Measurements from ENCODE around the gene NOP16. TPM values are rescaled to one million over a fixed set of nuclear protein-coding genes. Genes with fewer than 3 reads are reported as not detected.

NOP16 gene, protein sequence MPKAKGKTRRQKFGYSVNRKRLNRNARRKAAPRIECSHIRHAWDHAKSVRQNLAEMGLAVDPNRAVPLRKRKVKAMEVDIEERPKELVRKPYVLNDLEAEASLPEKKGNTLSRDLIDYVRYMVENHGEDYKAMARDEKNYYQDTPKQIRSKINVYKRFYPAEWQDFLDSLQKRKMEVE
- total RNA-seq = 10 to 100 TPM; 29.1 to 34.0 TPM

DNA sequence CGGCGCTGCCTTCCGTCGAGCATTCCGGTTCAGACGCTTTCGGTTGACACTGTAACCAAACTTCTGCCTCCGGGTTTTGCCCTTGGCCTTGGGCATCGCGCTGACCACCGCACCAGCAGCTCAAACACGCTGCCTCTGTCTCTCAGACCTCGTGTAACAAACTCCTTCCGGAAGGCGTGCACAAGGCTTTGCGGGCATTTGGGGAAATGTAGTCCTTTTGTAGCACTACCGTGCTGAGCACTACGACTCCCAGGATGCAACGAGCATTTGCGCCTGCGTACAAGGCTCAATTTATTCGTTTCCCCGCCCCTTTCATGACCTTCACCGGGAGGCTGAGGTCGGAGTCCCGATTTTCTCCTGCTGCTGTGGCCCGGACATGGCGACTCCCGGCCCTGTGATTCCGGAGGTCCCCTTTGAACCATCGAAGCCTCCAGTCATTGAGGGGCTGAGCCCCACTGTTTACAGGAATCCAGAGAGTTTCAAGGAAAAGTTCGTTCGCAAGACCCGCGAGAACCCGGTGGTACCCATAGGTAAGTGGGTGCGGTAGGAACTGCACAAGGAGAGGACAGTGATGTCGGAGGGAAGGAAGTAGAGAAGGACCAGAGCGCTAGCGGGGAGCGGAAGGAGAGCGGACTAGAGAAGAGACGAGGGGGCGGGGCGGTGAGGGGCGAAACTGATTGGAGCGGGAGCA lies at the start of gene NOP16, which contains the start of gene HIGD2A:
Gene NOP16 (minus strand): TSS at position 155 of the 691 bp plus-strand sequence. CDS start 59 bp downstream, at position 96.
Gene HIGD2A (plus strand): TSS at position 308 of the 691 bp plus-strand sequence. CDS start 69 bp downstream, at position 377.
- H3K9me3 Mint-ChIP-seq = no peaks in the 10 kb centered on the region
- peaks cover 52% of the 10 kb centered on the region for H3K36me3 Mint-ChIP-seq (ENCODE audit: low read depth)
- POLR2A ChIA-PET = no interaction called here

DNA sequence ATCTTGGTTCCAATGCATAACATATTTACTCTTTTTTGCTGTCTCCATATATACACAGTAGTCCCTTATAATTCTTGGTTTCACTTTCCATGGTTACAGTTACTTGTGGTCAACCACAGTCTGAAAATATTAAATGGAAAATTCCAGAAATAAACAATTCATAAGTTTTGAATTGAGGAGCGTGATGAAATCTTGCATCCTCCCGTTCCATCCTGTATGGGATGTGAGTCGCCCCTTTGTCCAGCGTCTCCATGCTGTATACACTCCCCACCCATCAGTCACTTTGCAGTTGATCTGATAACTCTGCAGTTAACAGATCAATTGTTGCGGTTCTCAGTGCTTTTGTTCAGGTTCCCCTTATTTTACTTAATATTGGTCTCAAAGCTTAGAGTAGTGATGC lies 48.3 kb upstream of the NOP16 start:
- ChIA-PET POLR2A (no interaction called here), CTCF (interaction anchor here (0.7 kb wide), 1 partner anchor 100 kb away, joined by 3 read pairs; the partner anchor contains the start of gene RNF44)
- Mint-ChIP-seq H3K4me1 (peaks cover 11% of the 10 kb centered on the region), H3K4me3 (peak overlapping the region; percentile 59), H3K9me3 (peaks cover 6% of the 10 kb centered on the region), H3K27ac (peak overlapping the region; percentile 71), H3K36me3 (ENCODE audit: low read depth) (no peaks in the 10 kb centered on the region), H3K27me3 (peaks cover 10% of the 10 kb centered on the region)
- peak; percentile 26 for DNase-seq

More for the DNA sequence above, at the start of gene NOP16, which contains the start of gene HIGD2A:
- Mint-ChIP-seq H3K4me3 (peak within 1 kb of the TSS; percentile 95), H3K4me1 (peaks cover 39% of the 10 kb centered on the region), H3K27me3 (no peaks in the 10 kb centered on the region), H3K27ac (peak within 1 kb of the TSS; percentile 98)
- CTCF ChIA-PET = no interaction called here
- DNase-seq = peak; percentile 100

DNA sequence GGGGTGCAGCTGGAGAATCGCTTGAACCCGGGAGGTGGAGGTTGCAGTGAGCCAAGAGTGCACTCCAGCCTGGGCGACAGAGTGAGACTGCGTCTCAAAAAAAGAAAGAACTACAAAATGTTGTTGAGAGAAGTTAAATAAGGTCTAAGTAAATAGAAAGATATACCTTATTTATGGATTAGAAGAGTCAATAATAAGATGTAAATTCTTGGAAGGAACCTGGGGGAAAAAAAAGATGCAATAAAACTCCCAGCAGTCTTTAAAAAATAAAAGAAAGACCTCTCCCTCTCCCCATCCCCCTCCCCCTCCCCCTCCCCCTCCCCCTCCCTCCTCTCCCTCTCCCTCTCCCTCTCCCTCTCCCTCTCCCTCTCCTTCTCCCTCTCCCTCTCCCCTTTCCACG lies 44.3 kb upstream of the NOP16 start:
- no peaks in the 10 kb centered on the region for H3K36me3 Mint-ChIP-seq (ENCODE audit: low read depth)
- H3K4me3 Mint-ChIP-seq = no peak overlapping the region
- peaks cover 20% of the 10 kb centered on the region for H3K4me1 Mint-ChIP-seq
- DNase-seq = no peak
- ChIA-PET CTCF (interaction anchor here (0.6 to 1.8 kb wide), 2 partner anchors 12 to 1101 kb away, joined by 3 to 4 read pairs; no protein-coding TSS in a partner anchor), POLR2A (no interaction called here)
- no peak overlapping the region for H3K27ac Mint-ChIP-seq
- H3K27me3 Mint-ChIP-seq = peaks cover 10% of the 10 kb centered on the region
- peaks cover 6% of the 10 kb centered on the region for H3K9me3 Mint-ChIP-seq

DNA sequence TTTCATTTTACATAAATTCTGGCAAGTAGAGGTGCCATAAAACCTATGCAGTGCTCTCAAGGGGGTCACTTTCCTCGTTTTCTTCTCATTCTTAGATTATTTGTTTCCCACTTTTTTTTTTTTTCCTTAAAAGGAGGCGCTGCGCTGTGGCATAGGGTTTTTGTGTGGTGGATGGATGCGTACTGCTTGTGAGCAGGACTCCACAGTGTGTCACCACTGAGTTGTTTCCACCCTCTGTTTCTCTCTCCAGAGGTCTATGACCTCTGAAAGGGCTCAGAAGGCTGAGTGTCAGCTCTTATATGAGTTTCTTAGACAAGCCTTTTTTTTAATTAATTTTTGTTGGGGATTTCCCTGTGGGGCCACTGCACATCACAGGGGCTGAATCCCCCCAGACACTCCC lies 41.6 kb upstream of the NOP16 start:
- peaks cover 15% of the 10 kb centered on the region for H3K27me3 Mint-ChIP-seq

DNA sequence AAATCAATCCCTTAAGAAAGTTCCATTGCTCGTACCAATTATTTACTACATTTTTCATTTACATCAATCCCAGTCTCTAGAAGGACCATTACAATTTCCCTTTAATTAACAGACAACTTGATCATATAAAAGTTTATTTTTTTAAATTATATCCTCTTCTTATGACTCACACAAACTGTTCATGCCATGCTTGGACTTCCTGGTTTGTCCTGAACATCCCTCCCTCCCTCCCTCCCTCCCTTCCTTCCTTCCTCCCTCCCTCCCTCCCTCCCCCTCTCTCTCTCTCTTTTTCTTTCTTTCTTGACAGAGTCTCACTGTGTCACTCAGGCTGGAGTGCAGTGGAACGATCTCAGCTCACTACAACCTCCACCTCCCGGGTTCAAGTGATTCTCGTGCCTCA lies 39.6 kb upstream of the NOP16 start:
- peaks cover 3% of the 10 kb centered on the region for H3K36me3 Mint-ChIP-seq (ENCODE audit: low read depth)
- POLR2A ChIA-PET = no interaction called here
- CTCF ChIA-PET = interaction anchor here (1.0 kb wide), 1 partner anchor 11 kb away, joined by 6 read pairs; the partner anchor contains the start of gene CLTB

More for the DNA sequence above, 41.6 kb upstream of the NOP16 start:
- Mint-ChIP-seq H3K4me1 (peaks cover 9% of the 10 kb centered on the region), H3K27ac (no peak overlapping the region), H3K9me3 (peaks cover 9% of the 10 kb centered on the region), H3K36me3 (ENCODE audit: low read depth) (peaks cover 3% of the 10 kb centered on the region), H3K4me3 (no peak overlapping the region)
- POLR2A ChIA-PET = no interaction called here
- CTCF ChIA-PET = interaction anchor here (1.0 kb wide), 1 partner anchor 16 kb away, joined by 4 read pairs; no protein-coding TSS in a partner anchor
- no peak for DNase-seq

DNA sequence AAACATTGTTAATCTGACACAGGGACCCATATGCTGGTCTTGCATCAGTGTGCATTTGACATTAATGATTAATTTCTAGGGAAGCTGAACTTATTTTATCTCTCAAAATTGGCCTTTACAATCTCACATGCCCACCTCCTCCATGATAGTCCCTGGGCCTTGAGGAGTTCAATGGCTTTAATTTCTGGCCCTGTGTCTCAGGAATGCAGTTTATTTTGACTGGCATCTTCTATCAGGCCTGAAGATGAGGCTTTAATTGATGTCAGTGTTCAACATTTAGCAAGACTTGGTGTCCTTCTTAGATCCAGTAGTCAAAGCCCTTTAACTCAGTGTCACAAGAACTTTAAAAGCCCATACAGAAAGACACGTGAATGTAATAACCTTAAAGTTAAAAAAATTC lies 38.5 kb upstream of the NOP16 start:
- H3K4me3 Mint-ChIP-seq = no peak overlapping the region
- ChIA-PET CTCF (interaction anchor here (0.8 to 1.4 kb wide), 2 partner anchors 21 to 93 kb away, joined by 3 to 5 read pairs; no protein-coding TSS in a partner anchor), POLR2A (no interaction called here)
- DNase-seq = no peak
- no peak overlapping the region for H3K27ac Mint-ChIP-seq
- H3K9me3 Mint-ChIP-seq = peaks cover 5% of the 10 kb centered on the region
- peaks cover 9% of the 10 kb centered on the region for H3K4me1 Mint-ChIP-seq
- H3K36me3 Mint-ChIP-seq (ENCODE audit: low read depth) = peaks cover 3% of the 10 kb centered on the region
- peaks cover 17% of the 10 kb centered on the region for H3K27me3 Mint-ChIP-seq

More for the DNA sequence above, 39.6 kb upstream of the NOP16 start:
- Mint-ChIP-seq H3K9me3 (peaks cover 9% of the 10 kb centered on the region), H3K4me3 (no peak overlapping the region), H3K27me3 (peaks cover 15% of the 10 kb centered on the region), H3K27ac (no peak overlapping the region), H3K4me1 (peaks cover 9% of the 10 kb centered on the region)
- no peak for DNase-seq

DNA sequence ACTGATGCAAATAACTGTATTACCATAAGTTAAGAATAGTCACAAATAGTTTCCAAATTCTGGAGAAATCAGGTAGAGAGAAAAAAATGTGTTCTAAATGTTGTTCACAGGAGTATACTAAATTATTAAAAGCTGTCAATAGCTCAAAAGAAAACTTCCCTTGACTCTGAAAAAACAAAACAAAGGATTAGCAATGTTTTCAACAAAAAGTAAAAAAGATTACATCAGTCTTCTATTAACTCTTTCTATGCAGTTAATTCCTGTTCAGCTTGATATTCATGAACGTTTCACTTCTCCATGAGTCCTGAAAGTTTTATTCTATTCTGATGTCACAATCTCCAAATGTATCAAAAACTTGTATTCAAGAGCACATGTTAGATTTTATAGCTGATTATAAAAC lies 37.4 kb upstream of the NOP16 start:
- Mint-ChIP-seq H3K4me3 (no peak overlapping the region), H3K27me3 (peaks cover 24% of the 10 kb centered on the region), H3K36me3 (ENCODE audit: low read depth) (peaks cover 3% of the 10 kb centered on the region), H3K9me3 (peaks cover 4% of the 10 kb centered on the region), H3K27ac (no peak overlapping the region), H3K4me1 (peaks cover 9% of the 10 kb centered on the region)
- POLR2A ChIA-PET = no interaction called here
- DNase-seq = no peak
- CTCF ChIA-PET = interaction anchor here (1.4 kb wide), 1 partner anchor 22 kb away, joined by 5 read pairs; no protein-coding TSS in a partner anchor

DNA sequence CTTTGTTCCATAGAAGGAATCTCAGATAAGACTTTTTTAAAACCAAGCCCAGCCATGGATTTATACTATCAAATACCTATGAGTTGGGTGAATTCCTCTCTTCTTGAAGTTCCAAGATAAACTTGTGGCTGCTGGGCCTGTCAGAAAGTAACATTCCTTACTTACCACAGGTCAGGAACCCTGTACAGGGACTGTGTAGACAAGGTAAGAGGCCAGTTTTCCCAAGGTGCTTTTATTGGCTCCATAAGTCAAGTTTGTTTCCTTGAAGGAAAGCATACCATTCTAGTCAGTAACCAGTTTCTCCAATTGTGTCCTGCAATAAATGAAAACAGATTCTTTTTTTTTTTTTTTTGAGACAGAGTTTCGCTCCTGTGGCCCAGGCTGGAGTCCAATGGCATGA lies 36.7 kb upstream of the NOP16 start:
- H3K36me3 Mint-ChIP-seq (ENCODE audit: low read depth) = peaks cover 3% of the 10 kb centered on the region
- H3K4me1 Mint-ChIP-seq = peaks cover 4% of the 10 kb centered on the region
- H3K27me3 Mint-ChIP-seq = peaks cover 25% of the 10 kb centered on the region
- ChIA-PET POLR2A (no interaction called here), CTCF (interaction anchor here (1.4 kb wide), 1 partner anchor 23 kb away, joined by 5 read pairs; no protein-coding TSS in a partner anchor)
- H3K27ac Mint-ChIP-seq = no peak overlapping the region
- peaks cover 4% of the 10 kb centered on the region for H3K9me3 Mint-ChIP-seq
- no peak overlapping the region for H3K4me3 Mint-ChIP-seq
- DNase-seq = no peak

DNA sequence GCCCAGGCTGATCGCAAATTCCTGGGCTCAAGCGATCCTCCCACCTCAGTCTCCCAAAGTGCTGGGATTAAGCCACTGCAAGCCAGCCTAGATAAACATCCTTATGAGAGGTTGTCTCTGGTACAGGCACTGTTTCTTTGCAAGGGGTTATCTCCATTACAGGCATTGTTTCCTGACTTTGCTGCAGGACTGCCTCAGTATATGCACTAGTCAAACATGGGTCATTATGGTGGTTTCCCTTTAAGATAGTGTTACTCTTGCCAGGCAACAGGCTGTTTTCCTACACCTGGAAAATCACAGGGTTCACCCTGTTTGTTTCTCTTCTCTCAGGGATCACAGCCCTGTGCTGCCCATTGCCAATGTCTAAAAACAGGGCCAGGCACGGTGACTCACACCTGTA lies 35.8 kb upstream of the NOP16 start:
- H3K4me3 Mint-ChIP-seq = no peak overlapping the region
- H3K9me3 Mint-ChIP-seq = peaks cover 4% of the 10 kb centered on the region
- peaks cover 25% of the 10 kb centered on the region for H3K27me3 Mint-ChIP-seq
- no peak for DNase-seq
- ChIA-PET POLR2A (no interaction called here), CTCF (interaction anchor here (1.1 kb wide), 1 partner anchor 23 kb away, joined by 5 read pairs; no protein-coding TSS in a partner anchor)
- no peak overlapping the region for H3K27ac Mint-ChIP-seq
- peaks cover 4% of the 10 kb centered on the region for H3K4me1 Mint-ChIP-seq
- H3K36me3 Mint-ChIP-seq (ENCODE audit: low read depth) = peaks cover 3% of the 10 kb centered on the region

DNA sequence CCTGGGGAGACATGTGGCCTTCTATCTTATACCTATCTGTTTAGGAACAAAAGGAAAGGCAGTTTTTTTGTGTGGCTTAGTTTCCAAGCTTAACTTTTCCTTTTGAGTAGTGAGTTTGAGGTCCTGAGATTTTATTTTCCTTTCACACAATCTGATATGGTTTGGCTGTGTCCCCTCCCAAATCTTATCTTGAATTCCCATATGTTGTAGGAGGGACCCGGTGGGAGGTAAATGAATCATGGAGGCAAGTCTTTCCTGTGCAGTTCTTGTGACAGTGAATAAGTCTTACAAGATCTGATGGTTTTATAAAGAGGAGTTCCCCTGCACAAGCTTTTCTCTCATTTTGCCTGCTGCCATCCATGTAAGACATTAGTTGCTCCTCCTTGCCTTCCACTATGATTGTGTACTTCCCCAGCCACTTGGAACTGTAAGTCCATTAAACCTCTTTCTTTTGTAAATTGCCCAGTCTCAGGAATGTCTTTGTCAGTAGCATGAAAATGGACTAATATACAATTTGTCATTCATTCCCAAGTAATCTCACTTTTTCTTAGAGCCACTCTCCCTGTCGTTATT lies 32.7 kb upstream of the NOP16 start:
- DNase-seq = no peak
- Mint-ChIP-seq H3K27me3 (peaks cover 25% of the 10 kb centered on the region), H3K9me3 (peaks cover 4% of the 10 kb centered on the region), H3K36me3 (ENCODE audit: low read depth) (peaks cover 3% of the 10 kb centered on the region), H3K27ac (no peak overlapping the region), H3K4me1 (peaks cover 8% of the 10 kb centered on the region), H3K4me3 (no peak overlapping the region)
- POLR2A ChIA-PET = no interaction called here
- CTCF ChIA-PET = interaction anchor here (1.0 to 1.6 kb wide), 2 partner anchors 11 to 27 kb away, joined by 4 read pairs; no protein-coding TSS in a partner anchor

DNA sequence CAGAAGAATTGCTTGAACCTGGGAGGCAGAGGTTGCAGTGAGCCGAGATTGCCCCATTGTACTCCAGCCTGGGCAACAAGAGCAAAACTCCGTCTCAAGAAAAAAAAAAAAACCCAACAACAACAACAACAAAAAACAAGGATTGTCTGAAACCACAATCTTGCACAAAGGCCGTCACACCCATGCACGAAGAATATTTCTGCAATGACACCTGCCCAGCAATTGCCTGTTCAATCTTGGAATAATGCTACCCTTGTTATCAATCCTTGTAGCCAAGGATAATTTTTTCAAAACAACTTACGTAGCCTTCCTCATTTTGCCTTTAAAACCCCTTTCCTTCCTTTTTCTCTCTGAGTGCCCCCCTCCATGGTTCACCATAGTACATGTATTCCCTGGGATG lies 31.7 kb upstream of the NOP16 start:
- DNase-seq = no peak
- ChIA-PET POLR2A (no interaction called here), CTCF (interaction anchor here (0.5 kb wide), 1 partner anchor 62 kb away, joined by 3 read pairs; no protein-coding TSS in a partner anchor)
- no peaks in the 10 kb centered on the region for H3K36me3 Mint-ChIP-seq (ENCODE audit: low read depth)
- H3K27ac Mint-ChIP-seq = no peak overlapping the region
- H3K4me3 Mint-ChIP-seq = no peak overlapping the region
- no peaks in the 10 kb centered on the region for H3K9me3 Mint-ChIP-seq
- peaks cover 13% of the 10 kb centered on the region for H3K4me1 Mint-ChIP-seq
- peaks cover 21% of the 10 kb centered on the region for H3K27me3 Mint-ChIP-seq

DNA sequence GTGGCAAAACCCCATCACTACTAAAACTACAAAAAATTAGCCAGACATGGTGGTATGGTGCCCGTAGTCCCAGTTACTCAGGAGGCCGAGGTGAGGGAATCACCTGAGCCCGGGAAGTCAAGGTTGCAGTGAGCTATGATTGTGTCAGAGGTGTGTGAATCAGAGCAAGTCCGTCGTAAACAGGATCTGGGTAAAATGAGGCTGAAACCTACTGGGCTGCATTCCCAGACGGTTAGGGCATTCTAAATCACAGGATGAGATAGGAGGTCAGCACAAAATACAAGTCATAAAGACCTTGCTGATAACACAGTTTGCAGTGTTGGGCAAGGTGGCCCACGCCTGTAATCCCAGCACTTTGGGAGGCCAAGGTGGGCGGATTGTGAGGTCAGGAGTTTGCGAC lies 29.9 kb upstream of the NOP16 start:
- Mint-ChIP-seq H3K4me1 (peaks cover 29% of the 10 kb centered on the region), H3K27ac (no peak overlapping the region), H3K9me3 (no peaks in the 10 kb centered on the region), H3K4me3 (no peak overlapping the region), H3K27me3 (peaks cover 21% of the 10 kb centered on the region), H3K36me3 (ENCODE audit: low read depth) (no peaks in the 10 kb centered on the region)
- ChIA-PET CTCF (interaction anchor here (0.9 to 3.8 kb wide), 4 partner anchors 12 to 125 kb away, joined by 3 to 26 read pairs (median 8); no protein-coding TSS in a partner anchor), POLR2A (no interaction called here)
- DNase-seq = no peak
